DMS53 treated with DMSO at 0.1 percent for 48 hours (cell line): ENCODE data around the gene SLCO2A1.

Experiments used
- DNase-seq: peaks from one replicate; lab custom pipeline; 2025; ENCODE audit not compliant: unreplicated experiment; lab: John Stamatoyannopoulos, UW

SLCO2A1 gene

DNA sequence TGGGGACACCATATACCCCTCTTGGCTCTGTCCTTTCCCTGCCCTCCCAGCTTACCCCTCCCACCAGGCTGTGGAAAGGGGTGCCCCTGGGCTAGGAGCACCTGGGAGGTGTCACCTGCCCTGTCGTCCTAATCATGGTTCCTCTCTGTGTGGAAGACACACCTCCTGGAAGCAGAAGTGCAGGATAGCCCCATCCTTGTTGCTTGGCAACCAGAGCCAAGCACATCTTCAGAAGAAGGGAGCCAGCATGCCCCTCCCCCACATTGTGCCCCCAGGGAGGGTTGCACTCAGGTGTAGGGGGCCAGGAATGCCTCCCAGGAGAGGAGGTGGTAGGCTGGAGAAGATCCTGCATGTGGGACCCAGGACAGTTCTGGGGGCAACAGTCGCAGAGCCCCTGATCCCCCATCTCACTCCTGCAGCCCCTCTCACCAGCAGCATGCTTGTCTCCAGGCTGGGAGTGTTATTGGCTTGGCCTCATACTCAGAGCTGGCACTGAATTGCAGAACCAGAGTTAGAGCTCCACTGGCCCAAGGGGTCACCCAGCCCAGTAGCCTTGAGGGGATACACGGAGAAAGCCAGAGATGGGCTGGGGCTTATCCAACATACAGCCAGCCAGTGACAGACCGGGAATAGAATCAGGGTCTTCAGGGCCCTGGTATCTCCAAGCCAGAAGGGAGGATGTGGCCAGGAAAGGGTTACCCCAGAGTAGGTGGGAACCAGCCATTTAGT lies 142.5 kb downstream of the SLCO2A1 start:
- no peak for DNase-seq

DNA sequence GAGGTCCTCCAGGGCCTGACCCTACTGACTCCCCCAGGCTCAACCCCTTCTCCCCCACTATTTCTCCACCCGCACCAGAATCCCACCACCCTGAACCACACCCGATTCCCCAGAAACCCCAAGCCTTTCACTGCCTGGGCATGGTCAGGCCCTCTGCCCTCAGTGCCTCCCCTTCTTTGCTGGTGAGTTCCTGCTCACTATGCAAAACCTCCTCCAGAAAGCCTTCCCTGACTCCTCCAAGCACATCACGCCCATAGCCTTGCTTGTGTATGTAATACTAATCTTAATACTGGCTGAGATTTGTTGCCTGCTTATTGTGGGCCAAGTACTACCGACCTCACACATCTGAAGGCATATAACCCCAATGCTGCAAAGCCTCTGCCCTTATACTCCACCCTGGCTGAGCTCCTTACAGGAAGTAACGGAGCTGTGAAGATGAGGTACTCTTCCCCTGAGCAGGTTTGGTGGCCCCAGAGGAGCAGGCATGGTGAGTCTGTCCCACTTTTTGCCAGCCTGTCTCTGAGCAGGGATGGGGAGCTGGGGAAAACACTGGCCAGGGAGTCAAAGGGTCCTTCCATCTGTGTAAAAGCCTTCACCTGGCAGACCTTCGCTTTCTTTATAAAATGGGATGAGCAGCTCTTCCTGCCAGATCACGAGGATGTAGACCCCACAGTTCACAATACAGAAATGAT lies 143.5 kb downstream of the SLCO2A1 start:
- DNase-seq = no peak

DNA sequence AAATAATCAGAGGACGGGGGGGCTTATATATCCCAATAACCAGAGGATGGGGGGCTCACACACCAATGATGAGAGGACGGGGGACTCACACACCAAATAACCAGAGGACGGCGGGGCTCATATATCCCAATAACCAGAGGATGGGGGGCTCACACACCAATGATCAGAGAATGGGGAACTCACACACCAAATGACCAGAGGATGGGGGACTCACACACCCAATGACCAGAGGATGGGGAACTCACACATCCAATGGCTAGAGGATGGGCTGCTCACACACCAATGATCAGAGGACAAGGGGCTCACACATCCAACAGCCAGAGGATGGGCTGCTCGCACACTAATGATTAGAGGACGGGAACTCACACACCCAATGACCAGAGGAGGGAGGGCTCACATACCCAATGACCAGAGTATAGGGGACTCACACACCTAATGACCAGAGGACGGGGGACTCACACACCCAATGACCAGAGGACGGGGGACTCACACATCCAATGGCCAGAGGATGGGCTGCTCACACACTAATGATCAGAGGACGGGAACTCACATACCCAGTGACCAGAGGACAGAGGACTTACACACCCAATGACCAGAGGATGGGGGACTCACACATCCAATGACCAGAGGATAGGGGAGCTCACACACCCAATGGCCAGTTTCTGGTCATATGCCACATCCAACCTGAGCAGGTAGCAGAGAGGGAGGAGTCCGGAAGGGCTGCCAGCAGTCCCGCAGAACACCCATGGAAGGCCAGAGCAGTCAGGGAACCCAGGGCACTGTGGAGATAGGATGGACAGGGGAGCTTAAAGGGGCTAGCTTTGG lies 144.6 kb downstream of the SLCO2A1 start:
- DNase-seq = no peak

DNA sequence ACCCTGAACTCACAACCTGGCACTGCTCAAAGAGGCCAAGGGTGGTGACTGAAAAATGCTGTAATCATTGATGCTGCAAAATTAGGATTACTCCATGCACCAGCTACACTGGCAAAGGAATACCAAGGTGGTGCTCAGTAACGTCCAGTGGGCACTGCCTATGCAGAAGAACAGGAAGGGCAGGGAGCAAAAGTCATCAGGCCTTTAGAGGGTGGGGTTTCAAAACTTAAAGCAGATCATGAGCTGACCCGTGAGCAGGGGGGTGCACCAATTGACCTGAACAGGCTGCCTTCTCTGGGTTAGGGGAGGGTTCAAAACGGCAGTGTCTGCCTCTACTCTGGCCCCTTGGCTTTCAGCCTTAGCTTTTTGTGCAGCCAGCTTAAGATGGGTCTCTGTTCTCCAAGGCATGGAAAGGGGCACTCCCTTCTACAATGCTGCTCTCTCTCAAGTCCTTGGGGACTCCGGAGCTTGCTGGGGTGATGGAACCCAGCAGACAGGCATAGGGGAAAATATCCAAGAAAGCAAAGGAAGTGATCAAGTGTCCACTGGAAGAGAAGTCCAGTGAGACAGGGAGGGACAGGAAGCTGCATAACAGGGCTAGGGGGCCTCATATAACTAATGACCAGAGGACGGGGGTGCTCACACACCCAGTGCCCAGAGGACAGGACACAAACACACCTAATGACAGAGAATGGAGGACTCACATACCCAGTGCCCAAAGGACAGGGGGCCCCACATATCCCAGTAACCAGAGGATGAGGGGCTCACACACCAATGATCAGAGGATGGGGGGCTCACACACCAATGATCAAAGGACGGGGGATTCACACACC lies 145.5 kb downstream of the SLCO2A1 start:
- no peak for DNase-seq

DNA sequence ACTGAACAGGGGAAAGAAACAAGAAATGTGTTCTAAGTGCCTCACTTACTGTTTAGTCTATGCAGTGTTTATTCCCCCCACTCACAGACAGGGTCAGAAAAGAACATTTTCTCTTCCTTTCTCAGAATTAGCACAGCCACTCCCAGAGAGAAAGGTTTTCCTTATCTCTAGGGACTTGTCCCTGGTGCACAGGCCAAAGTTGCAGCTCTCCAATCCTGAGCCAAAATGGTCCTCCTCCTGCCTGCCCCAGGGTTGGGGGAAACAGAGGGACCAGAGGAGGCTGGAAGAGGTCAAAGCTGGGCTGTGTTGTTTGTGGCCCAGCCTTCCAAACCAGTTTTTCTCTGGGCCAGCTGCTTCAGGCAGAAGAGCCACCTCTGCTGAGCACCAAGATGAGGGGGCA lies 146.1 kb downstream of the SLCO2A1 start:
- DNase-seq = no peak

DNA sequence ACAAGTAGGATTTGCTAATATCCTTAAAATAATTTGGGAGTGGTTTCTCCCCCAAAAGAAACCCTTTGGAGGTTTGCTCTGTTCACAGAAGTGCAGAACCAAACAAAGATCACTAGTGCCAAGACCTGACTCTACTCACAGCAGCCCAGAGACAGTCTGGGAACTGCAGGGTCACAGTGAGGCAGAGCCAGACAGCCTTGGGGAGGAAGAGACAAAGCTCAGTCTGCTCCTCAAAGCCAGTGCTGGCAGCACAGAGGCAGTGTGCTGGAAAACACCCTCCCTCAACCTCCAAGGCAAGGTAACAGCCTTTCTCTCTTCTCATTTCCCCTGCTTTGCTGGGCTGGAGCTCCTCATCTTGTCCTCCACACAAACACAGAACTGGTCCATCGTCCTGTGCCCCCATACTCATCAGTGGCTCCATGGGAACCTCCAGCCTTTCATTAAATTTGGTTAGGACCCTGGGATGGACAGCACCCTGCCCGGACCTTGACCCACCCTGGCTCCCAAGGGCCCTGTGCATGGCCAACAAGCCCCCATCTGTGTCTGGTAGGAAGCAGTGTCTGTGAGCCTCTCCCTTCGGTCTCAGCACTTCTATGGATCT lies 146.6 kb downstream of the SLCO2A1 start:
- DNase-seq = no peak

DNA sequence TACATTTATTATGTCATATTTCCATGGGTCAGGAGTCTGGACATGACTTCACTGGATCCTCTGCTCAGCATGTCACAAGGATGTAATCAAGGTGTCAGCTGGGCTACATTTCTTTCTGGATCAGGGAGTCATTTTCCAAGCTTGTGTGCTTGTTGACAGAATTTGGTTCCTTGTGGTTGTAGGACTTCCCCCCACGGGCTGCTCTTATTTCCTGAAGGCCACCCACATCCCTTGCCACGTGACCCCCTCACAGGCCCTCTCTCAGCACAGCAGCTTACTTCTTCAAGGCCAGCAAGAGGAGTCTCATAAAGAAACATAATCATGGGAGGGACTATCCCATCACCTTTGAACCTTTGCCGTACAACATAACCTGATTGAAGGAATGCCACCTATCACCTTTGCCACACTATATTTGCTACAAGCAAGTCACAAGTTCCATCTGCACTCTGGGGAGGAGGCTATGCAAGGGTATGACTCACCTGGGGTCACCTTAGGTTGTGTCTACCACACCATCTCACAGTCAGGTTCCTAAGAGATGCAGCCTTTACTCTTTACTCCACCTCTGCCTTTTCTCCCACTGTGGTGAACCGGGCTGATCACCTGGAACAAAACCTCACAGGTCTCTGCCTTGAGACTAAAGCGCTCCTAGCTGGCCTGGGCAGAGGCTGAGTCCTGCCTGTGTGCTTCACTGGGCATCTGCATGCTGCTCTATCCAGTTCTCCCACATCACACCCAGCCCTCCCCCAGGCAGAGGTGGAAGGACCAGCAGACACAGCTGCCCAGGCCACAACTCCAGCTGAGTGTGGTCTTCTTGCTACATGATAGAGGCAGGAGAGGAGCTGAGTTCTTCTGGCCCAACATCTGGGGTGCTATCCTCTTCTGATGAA lies 147.5 kb downstream of the SLCO2A1 start:
- no peak for DNase-seq

DNA sequence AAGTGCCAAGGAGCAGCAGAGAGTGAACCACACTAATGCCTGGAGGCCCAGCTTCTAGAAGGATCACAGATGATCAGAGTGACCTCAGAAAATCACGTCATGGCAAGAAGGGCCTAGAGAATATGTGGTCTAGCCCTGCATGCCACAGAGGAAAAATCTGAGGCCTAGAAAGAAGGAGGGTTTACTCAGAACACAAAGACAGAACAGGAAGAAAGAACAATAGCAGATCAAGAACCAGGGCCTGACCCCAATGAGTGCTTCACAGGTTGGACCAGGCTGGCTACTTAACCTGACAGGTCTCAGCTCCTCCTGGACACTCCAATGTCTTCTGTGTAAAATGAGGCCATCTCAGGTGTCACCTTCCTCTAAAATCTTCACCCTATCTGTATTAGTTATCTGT lies 148.2 kb downstream of the SLCO2A1 start:
- DNase-seq = no peak

DNA sequence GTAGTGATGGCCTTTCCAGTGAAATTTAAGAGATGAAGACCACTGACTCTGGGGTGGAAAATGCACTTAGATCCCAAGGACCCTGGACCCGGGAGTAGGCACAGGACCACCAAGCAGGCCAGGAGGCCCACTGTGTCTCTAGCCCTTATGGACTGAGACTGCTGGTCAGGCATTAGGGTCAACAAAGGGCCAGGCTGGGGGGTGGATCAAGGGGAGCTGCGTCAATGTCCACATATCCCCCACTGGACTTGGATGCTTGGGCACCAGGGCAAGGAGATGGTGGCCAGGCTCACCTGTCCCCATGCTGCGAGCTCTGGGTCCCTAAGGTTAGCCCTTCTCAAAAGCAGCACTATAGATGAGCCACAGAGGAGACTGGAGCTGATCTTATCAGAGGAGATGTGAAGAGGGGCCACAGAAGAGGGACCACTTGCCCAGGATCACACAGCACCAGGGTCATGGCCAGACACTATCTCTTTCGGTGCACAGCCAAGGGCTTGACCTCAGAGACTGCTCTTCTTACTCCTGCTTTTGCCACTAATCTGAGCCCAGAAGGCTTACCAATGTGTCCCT lies 148.8 kb downstream of the SLCO2A1 start:
- DNase-seq = no peak

DNA sequence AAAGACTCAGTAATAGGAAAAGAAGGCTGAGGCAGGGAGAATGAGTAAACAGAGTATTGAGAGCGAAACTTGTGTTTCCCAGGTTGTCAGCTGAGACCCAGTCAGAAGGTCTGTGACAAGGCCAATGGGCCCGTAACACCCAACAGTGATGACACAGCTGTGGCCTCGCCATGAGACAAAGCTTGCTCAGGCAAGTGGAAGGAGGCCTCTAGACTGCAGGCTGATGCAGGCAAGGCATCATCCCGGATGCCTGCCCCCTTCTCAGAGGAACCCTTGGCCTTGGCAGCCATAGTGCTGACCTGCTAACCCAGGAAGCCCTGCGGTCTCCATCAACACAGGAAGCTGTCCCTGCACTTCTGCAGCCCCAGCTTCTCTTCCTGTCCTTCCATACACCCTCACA lies 149.4 kb downstream of the SLCO2A1 start:
- no peak for DNase-seq

DNA sequence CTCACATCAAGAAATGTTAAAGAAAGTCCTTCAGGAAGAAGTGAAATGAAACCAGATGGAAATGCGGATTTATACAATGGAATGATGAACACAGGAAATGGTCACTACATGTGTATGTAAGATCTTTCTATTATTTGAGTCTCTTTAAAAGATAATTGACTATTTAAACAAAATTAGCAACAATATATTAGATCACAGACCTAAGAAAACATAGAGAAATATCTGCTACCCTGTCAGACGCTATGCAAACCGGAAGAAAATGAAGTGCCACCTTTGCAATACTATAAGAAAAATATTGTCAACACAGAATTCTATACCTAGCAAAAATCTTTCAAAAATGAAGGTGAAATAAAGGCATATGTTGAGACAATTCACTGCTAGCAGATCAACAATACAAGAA lies 151.2 kb downstream of the SLCO2A1 start:
- DNase-seq = no peak
